IMR-90 (cell line): ENCODE measurements around the gene VAT1L. TPM values are rescaled to one million over a fixed set of nuclear protein-coding genes. Genes with fewer than 3 reads are reported as not detected.
"Not testable (repeated sequence)": the region's sequence is repeated elsewhere in the genome, so short reads cannot be mapped to it uniquely, and the experiment has no call there.

Source experiments
- ATAC-seq: fragments of 200-7000 bp; cut with Tn5 transposase; 2 replicates; pipeline ENCODE4 v1.9.1; 2020; ENCODE audit warnings: low read depth, mild to moderate bottlenecking, moderate library complexity
- BruUV-seq: library from RNA; stranded (reverse); fragments of 400-500 nt; replicated peaks from 2 replicates; lab custom pipeline; 2021; lab: Mats Ljungman, UMichigan
- CTCF ChIA-PET: fragments of 300-600 bp; formaldehyde crosslinking; extraction: SDS; loops from one replicate; lab custom pipeline; 2021; ENCODE audit warnings: antibody characterized with exemption; lab: Yijun Ruan, JAX
- POLR2A ChIA-PET: fragments of 300-600 bp; sonication (Branson Sonifier 250); formaldehyde crosslinking; loops from one replicate; lab custom pipeline; 2022; ENCODE audit warnings: antibody characterized with exemption; ENCODE audit not compliant: unreplicated experiment; lab: Charles Lee
- DNase-seq: peaks from one replicate; pipeline ENCODE4 v3.0.0; 2013
- H2AFZ ChIP-seq: replicated peaks from 2 replicates; pipeline ENCODE3; 2013; ENCODE audit warnings: low read length, mild to moderate bottlenecking; ENCODE audit not compliant: poor library complexity
- H2AK5ac ChIP-seq: 2 replicates; pipeline ENCODE4 v1.6.1; 2013; ENCODE audit warnings: low read depth, low read length, inconsistent platforms
- H2AK9ac ChIP-seq: replicated peaks from 2 replicates; pipeline ENCODE3; 2013; ENCODE audit warnings: mild to moderate bottlenecking, low read depth, low read length, moderate library complexity; ENCODE audit not compliant: poor library complexity
- H2BK120ac ChIP-seq: 2 replicates; pipeline ENCODE4 v1.6.1; 2013; ENCODE audit warnings: low read depth, low read length, inconsistent platforms
- H2BK15ac ChIP-seq: 3 replicates; pipeline ENCODE4 v1.6.1; 2013; ENCODE audit warnings: low read depth, low read length, inconsistent platforms
- H2BK20ac ChIP-seq: 2 replicates; pipeline ENCODE4 v1.6.1; 2013; ENCODE audit warnings: low read depth, mild to moderate bottlenecking, inconsistent platforms, low read length, moderate library complexity
- H2BK5ac ChIP-seq: 2 replicates; pipeline ENCODE4 v1.6.1; 2013; ENCODE audit warnings: mild to moderate bottlenecking, low read depth, low read length, inconsistent platforms; ENCODE audit not compliant: poor library complexity, severe bottlenecking
- H3K14ac ChIP-seq: replicated peaks from 2 replicates; pipeline ENCODE4 v1.6.1; 2013; ENCODE audit warnings: low read depth, low read length, inconsistent platforms
- H3K18ac ChIP-seq: 2 replicates; pipeline ENCODE4 v1.6.1; 2013; ENCODE audit warnings: low read depth, low read length, control low read depth
- H3K23ac ChIP-seq: 2 replicates; pipeline ENCODE4 v1.6.1; 2013; ENCODE audit warnings: low read depth, low read length, inconsistent platforms
- H3K27ac ChIP-seq: 2 replicates; pipeline ENCODE4 v1.5.1; 2013; ENCODE audit warnings: mild to moderate bottlenecking, control low read depth, low read length; ENCODE audit not compliant: insufficient read depth
- H3K27me3 ChIP-seq: 2 replicates; pipeline ENCODE4 v1.6.1; 2013; ENCODE audit warnings: low read length; ENCODE audit not compliant: control insufficient read depth, insufficient read depth
- H3K36me3 ChIP-seq: 2 replicates; pipeline ENCODE4 v1.6.1; 2013; ENCODE audit warnings: low read length, mixed read lengths; ENCODE audit not compliant: control insufficient read depth, insufficient read depth
- H3K4ac ChIP-seq: 2 replicates; pipeline ENCODE4 v1.6.1; 2013; ENCODE audit warnings: low read depth, low read length, inconsistent platforms
- H3K4me1 ChIP-seq: 2 replicates; pipeline ENCODE4 v1.6.1; 2013; ENCODE audit warnings: low read length, mixed read lengths; ENCODE audit not compliant: control insufficient read depth, insufficient read depth
- H3K4me2 ChIP-seq: 2 replicates; pipeline ENCODE4 v1.6.1; 2013; ENCODE audit warnings: low read depth, mild to moderate bottlenecking, control low read depth, low read length, moderate library complexity
- H3K4me3 ChIP-seq: 2 replicates; pipeline ENCODE4 v1.5.1; 2013; ENCODE audit warnings: low read depth, mild to moderate bottlenecking, control low read depth, low read length, moderate library complexity; ENCODE audit not compliant: insufficient read depth
- H3K56ac ChIP-seq: 2 replicates; pipeline ENCODE4 v1.6.1; 2013; ENCODE audit warnings: low read length, inconsistent platforms; ENCODE audit not compliant: insufficient read depth; ENCODE audit errors: extremely low read depth
- H3K79me1 ChIP-seq, 2 experiments: 2 replicates each; pipeline ENCODE4 v1.6.1; 2013; ENCODE audit warnings: low read length in 2 of 2, inconsistent platforms in 1 of 2, low read depth in 1 of 2
- H3K9ac ChIP-seq: 2 replicates; pipeline ENCODE4 v1.6.1; 2013; ENCODE audit warnings: low read depth, low read length, control low read depth
- H3K9me1 ChIP-seq: 2 replicates; pipeline ENCODE4 v1.6.1; 2013; ENCODE audit warnings: low read length, inconsistent platforms; ENCODE audit not compliant: insufficient read depth
- H3K9me3 ChIP-seq: 2 replicates; pipeline ENCODE4 v1.6.1; 2013; ENCODE audit warnings: low read length; ENCODE audit not compliant: control insufficient read depth, insufficient read depth
- H4K20me1 ChIP-seq: 2 replicates; pipeline ENCODE4 v1.6.1; 2013; ENCODE audit warnings: low read length, inconsistent platforms; ENCODE audit not compliant: insufficient read depth
- H4K5ac ChIP-seq: 2 replicates; pipeline ENCODE4 v1.6.1; 2013; ENCODE audit warnings: mild to moderate bottlenecking, low read depth, low read length, control low read depth
- H4K8ac ChIP-seq, 2 experiments: 2 replicates each; pipeline ENCODE4 v1.6.1; 2013; ENCODE audit warnings: low read depth in 2 of 2, low read length in 2 of 2, control low read depth in 1 of 2, inconsistent platforms in 1 of 2
- H4K91ac ChIP-seq: 2 replicates; pipeline ENCODE4 v1.6.1; 2013; ENCODE audit warnings: low read depth, low read length, inconsistent platforms; ENCODE audit not compliant: insufficient read depth
- WGBS, 2 experiments: methylation state at CpG; one replicate each; pipeline versions ENCODE4 v1.1.5 to v1.1.7; 2013; ENCODE audit warnings: missing lambda C conversion rate in 2 of 2; ENCODE audit not compliant: insufficient read length in 1 of 2; ENCODE audit errors: extremely low coverage in 2 of 2; 5-methylcytosine and 5-hydroxymethylcytosine counted together
- dilution Hi-C: fragments of 300-500 bp; cut with HindIII; formaldehyde crosslinking; loops from one replicate; pipeline ENCODE4 v1.14.3; 2018; ENCODE audit warnings: low sequenced_read_pairs; ENCODE audit not compliant: unreplicated experiment
- in situ Hi-C: fragments of 300-500 bp; cut with MboI; formaldehyde crosslinking; loops from 3 replicates; pipeline ENCODE4 v1.14.3; 2019; ENCODE audit warnings: low sequenced_read_pairs, inconsistent platforms, mixed read lengths
- intact Hi-C: fragments of 100-400 bp; cut with micrococcal nuclease; formaldehyde crosslinking; loops from 2 replicates; pipeline ENCODE4 v1.10.0; 2022
- polyA plus RNA-seq, 3 experiments: library from polyadenylated mRNA; depleted of rRNA; stranded (reverse); fragments of >200 nt; gene quantifications; 2 replicates each; pipeline ENCODE4 v1.2.3, GENCODE V29; 2012; ENCODE audit warnings: low replicate concordance in 1 of 3
- total RNA-seq: library from RNA; depleted of rRNA; stranded (reverse); fragments of >200 nt; gene quantifications from 2 replicates; pipeline ENCODE4 v1.2.3, GENCODE V29; 2012

Gene VAT1L
- total and polyA plus RNA-seq, 2 of the 4 experiments (the other 2 are of a cell fraction), result 15.4 to 18.5 TPM

DNA sequence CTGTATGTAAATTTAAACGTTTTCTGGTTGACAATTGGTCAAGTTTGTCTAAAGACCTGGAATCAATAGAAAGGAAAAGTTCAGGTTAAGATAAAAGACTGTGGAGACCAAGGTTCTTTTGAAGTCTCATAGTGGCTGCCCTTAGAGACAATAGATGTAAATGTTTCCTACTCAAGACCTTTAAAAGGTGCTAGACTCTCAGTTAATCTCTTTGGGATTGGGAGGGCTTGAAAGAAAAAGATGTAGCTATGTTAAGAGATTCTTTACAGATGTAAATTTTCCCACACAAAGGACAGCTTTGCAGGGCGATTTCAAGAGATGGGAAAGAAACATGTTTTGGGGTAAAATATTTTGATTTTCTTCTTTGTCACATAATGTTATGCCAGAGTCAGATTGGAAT lies 204.0 kb downstream of the VAT1L start:
- H3K56ac ChIP-seq, H4K5ac ChIP-seq, H3K36me3 ChIP-seq, H4K20me1 ChIP-seq, H3K14ac ChIP-seq, POLR2A ChIA-PET, in situ Hi-C loops, H3K27ac ChIP-seq, H3K79me1 ChIP-seq, H3K9ac ChIP-seq, ATAC-seq, BruUV-seq, H3K4me3 ChIP-seq, dilution Hi-C loops, H3K9me1 ChIP-seq, H3K27me3 ChIP-seq, H2BK15ac ChIP-seq, H3K4me1 ChIP-seq, H3K4ac ChIP-seq, H4K91ac ChIP-seq, H2AFZ ChIP-seq, H3K4me2 ChIP-seq, H2AK5ac ChIP-seq, intact Hi-C loops, H2AK9ac ChIP-seq, H4K8ac ChIP-seq, H3K18ac ChIP-seq, H2BK120ac ChIP-seq, H2BK20ac ChIP-seq, H3K23ac ChIP-seq, DNase-seq, H2BK5ac ChIP-seq: not testable (repeated sequence)
- CTCF ChIA-PET, result interaction anchor here (1.1 to 1.5 kb wide), 4 partner anchors 11 to 17 kb away, joined by 3 to 9 read pairs (median 6); no protein-coding TSS in a partner anchor
- WGBS, 2 experiments, result no CpG with 5 or more reads among the region's 2 CpGs
- H3K9me3 ChIP-seq, result peaks cover 13% of the 10 kb centered on the region
